Activated CD8-positive, alpha-beta memory T cell treated with anti-CD3 and anti-CD28 coated beads, Interleukin-2, amount 50 U/mL, for 1 hour (primary cell): ENCODE data around the gene RAB8B.
A peak's percentile ranks its signal among the peaks of the same experiment; 100 is the strongest.

Source experiments
- DNase-seq: peaks from one replicate; pipeline ENCODE4 v3.0.0-alpha.2; 2020; ENCODE audit errors: extremely low read depth

The RAB8B gene

DNA sequence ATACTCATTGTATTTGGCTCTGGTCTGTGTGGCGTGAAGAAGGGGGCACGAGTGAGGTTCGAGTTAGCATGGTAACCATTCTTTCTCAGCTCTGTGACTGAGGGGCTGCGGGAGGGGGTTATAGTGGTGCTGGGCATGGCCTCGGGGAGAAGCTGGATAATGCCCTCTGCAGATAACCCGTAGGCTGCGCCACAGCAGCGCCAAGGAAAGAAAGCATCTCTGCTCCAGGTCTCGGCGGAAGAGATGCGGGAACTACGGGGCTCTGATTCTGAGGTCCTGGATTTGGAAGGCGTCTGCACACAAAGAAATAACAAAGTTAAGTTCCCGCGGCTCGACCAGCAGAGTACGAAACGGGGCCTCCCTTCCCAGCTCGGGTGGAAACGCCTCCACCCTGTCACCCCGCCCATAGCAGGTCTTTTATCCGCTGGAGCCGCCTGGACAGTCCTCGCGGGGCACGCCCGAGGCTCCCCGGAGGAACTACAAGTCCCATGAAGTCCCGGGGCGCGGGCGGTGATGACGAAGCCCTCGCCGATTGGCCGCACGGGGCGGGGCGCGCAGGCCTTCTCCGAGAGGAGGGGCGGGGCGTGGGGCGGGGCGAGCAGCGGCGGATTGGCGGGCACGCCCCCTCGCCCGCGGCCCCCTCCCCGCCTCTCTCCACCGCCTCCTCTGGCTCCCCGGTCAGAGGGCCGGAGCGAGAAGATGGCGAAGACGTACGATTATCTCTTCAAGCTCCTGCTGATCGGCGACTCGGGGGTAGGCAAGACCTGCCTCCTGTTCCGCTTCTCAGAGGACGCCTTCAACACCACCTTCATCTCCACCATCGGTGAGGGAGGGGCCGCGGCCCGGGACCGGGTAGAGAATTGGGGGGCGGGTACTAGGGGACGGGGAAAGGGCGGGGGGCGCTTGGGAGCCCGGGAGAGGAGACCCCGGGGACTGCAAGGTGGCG lies at the start of gene RAB8B:
TSS of gene RAB8B (plus strand) at position 681 of the 946 bp plus-strand sequence. CDS start at position 700, 19 bp downstream.
- DNase-seq = peak; percentile 94

DNA sequence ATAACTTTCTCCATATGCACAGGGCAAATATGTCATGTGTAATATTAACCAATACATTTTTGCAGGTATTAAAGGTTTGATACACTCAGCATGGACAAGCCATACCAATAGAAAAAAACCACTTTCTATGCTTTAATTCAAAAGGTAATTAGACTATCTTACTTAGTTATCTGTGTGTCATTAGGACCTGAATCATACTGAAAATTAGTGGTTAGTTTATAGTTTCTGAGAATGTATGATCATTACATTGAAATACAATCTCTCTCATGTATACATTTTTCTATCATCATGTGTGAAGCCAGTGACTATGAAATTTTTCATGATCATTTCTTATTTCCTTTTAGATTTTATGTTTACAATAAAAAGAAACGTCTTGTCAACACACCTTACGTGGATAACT lies 48.5 kb upstream of the RAB8B start:
- no peak for DNase-seq

DNA sequence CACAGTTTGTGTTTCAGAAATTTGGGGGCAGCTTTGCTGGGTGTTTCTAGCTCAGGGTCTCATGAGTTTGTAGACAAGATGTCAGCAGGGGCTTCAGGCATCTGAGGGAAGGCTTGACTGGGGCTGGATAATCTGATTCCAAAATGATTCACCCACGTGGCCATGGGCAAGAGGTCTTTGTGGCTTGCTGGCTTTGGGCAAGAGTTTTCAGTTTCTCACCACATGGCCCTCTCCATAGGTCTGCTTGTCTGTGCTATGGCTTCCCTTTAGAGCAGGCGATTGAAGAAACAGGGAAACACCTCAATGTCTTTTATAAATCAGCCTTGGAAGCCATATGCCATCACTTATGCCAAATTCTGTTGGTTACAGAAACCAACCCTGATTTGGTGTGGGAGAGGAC lies 44.0 kb upstream of the RAB8B start:
- no peak for DNase-seq

DNA sequence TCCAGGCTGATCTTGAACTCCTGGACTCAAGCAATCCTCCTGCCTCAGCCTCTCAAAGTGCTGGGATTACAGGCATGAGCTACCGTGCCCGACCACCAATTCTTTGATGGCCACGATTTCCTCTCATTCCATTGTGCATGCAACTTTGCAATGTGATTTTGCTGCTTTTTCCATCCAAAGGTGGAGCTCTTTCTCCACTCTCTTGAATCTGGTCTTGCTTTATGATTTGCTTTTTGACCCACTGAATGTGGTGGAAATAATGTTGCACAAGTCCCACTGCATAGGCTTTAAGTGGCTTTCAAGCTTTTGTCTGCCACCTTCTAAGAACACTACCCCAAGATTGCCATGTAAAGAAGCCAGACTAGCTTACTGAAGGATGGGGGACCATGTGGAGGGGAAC lies 42.7 kb upstream of the RAB8B start:
- no peak for DNase-seq

DNA sequence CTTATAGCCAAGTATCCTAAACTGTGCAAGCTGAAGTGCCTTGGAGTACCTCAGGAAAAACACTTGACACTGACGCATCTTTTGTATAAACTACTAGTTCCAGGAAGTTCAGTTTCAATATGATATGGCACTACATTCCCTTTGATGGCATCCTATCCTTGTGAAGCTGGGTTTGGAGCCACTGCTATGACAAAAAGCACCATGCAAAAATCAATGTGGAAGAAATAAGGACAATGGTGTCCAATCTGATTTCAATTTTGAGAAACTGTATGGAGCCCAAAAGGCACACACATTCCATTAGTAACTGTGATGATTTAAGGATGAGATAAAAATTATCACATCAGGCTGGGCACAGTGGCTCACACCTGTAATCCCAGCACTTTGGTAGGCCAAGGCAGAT lies 37.7 kb upstream of the RAB8B start:
- no peak for DNase-seq

DNA sequence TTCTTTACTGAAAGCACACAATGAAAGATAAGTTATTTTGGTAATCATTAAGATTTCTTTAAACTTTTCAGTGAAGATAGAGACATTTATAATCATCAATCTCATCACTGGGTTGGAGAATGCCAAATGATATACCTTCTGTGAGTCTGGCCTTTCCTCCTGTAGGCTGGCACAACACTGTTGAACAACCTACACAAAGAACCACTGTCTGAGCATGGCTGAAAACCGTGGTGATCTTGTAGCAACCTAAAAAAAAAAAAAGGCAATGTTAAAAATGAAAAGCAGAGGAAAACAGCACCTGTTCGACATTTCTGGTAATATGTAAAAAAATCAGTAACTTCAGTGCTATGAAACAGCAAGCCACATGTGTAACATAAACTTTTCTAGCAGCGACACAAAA lies 33.9 kb upstream of the RAB8B start:
- no peak for DNase-seq

DNA sequence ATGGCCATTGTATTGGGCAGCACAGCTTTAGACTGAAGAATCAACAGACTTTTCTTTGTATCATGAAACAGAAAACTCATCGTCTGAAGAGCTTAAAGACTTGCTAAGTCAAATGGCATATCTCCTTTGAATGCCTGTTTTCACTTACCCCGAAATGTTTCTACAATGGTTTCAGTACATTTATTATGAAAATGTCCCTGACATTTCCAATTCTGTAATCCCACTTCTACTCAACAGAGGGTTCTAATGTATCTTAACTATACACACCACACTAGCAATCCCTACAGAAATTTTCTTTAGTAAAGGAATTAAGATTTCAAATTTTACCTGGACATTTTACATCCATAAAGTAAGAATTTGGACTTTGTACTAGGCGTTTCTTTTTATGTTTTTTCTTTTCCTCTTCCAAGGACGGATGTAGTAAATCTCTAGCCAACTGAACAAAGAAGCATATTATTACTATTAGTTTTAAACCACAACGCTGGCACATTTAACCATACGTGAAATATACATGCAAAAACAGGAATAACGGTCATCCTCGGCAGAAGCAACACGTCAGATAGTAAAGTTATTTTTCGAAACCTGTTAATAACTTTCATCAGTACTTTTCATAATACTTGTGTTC lies 33.2 kb upstream of the RAB8B start:
- no peak for DNase-seq

DNA sequence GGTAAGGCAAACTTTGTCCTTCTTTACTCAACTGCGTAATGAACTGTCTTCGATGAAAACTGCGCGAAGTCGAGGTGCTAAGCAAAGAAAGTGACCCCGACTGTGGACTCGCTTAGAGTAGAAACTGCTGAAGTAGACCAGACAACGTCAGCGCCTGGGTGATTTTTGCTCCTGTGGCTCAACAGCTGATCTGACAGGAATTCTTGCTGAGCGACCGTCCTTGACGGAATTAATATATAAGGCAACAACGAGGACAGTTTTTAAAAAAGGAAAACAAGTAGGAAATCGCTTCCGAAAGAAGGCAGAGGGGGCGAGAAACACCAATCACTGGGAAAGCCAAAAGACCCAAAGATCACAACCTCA lies 32.7 kb upstream of the RAB8B start:
- no peak for DNase-seq

DNA sequence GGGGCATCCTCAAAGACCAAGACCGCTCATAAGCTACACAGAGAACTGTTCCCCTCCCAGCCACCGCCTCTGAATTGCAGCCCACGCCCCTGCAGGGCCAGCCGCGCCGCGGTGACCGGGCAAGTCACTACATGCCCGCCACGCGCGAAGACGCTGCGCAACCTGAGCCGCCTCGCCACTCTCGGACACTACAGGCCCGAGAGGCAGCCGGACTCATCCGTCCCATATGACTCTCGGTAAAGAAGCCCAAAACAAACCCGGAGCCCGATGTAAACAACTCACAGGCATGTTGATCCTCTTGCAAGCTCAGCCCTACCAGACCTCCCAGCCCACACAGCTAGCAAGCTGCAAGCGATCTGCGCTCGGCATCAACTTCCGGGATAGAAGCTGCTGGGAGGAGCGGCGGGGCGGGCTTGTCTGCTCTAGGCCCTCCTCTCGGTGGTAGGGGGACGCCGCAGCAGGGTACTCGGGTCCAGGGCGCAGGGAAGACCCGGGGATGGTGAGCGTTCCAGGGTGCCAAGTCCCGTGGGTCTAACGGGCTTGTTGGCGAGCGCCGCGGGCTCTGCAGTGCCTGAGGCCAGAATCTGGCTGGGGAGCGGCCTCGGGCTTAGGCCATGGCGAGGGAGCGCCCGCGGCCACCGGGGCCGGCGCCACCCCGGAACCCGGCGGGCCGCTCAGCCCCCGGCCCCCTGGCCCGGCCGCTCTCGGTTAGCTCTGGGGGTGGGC lies 32.1 kb upstream of the RAB8B start, which contains the start of gene RPS27L:
TSS of gene RPS27L (minus strand) at position 360 of the 726 bp plus-strand sequence. CDS start at position 288, 72 bp downstream.
- peak; percentile 73 for DNase-seq

DNA sequence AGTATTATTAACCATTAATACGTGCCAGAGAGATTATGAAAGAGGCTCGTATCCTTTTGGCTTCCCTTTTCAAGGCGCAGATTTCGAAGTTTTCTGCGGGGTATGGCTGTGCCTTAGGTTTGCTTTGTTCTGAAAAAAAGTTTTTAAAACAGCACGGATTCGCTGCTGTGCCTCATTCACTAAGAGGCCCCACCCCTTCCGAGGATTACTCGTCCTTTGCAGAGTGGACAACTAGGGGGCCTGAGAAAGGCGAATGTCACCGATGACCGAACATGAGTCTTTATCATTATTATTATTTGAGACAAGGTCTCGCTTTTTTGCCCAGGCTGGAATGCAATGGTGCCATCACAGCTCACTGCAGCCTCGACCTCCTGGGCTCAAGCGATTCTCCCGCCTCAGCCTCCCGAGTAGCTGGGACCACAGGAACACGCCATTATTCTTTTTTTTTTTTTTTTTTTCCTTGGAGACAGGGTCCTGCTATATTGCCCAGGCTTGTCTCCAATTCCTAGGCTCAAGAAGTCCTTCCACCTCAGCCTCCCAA lies 31.4 kb upstream of the RAB8B start:
- no peak for DNase-seq

DNA sequence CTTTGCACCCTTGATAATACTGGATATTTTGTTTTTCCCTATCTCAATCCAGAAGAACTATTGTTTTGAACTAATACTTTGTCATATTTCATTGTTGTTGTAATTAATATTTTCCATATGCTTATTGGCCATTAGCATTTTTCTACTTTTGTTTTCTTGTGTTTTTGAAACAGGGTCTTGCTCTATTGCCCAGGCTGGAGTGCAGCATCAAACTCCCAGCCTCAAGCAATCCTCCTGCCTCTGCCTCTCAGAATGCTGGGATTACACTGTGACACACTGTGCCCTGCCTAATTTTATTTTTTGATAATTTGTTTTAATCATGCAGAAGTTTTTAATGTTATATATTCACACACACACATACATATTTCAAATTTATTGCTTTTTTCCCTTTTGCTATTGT lies 28.8 kb upstream of the RAB8B start:
- DNase-seq = no peak

DNA sequence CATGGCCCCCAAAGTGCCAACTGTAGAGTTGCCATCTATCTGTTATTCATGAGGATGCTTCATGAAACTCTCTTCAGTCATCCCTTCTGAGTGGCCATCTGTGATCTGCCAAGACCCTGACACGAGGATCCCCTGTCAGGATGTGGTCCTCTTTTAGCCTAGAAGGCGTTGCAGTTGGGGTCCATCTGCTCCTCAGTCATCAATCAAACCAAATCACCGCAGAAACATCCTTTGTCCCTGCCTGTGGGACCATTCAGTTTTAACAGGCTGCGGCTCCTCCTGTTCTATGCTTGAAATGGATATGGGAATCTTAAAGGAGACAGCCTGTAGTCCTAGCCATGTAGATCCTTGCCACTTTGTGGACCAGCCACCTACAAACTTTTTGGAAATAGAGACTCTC lies 26.2 kb upstream of the RAB8B start:
- DNase-seq = no peak

DNA sequence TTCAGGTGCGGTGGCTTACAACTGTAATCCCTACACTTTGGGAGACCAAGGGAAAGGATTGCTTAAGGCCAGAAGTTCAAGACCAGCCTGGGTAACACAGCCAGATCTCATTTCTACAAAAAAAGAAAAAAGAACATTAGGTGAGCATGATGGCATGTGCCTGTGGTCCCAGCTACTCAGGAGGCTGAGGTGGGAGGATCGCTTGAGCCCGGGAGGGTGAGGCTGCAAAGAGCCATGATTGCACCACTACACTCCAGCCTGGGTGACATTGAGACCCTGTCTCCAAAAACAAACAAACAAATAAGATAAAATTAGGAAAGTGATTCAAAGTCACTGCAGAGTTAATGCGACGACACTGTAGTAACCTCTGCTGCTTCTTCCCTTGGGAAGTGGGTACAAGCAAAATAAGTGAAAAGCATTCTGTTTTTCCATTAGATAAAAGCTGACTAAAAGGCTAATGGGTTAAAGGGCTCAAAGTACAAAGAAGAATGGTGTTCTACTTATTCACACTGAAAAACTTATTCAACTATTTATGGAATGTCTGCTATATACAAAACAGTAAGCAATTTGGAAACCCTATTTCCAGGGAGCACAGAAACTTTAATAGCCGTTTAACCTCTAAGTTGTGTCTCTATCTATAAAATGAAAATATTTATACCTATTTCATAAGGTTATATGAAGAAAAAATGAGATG lies 24.1 kb upstream of the RAB8B start:
- no peak for DNase-seq

DNA sequence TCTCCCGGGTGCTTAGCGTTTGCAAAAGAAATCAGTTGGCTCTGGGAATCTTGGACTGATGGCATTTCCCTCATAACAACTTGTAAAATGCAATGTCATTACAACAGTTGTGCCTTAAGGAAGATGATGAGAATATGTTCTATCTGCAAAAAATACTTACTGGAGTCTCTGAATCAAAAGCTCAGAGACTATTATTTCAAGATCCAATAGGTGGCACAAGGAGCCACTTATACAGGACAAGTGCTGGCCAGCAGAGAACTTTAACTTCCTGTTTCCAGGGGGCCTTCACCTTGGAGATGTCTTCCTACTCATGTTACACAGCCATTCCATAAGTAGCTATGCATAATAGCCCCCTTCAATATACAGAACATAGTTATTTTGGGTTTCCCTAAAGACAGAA lies 23.2 kb upstream of the RAB8B start:
- DNase-seq = no peak

DNA sequence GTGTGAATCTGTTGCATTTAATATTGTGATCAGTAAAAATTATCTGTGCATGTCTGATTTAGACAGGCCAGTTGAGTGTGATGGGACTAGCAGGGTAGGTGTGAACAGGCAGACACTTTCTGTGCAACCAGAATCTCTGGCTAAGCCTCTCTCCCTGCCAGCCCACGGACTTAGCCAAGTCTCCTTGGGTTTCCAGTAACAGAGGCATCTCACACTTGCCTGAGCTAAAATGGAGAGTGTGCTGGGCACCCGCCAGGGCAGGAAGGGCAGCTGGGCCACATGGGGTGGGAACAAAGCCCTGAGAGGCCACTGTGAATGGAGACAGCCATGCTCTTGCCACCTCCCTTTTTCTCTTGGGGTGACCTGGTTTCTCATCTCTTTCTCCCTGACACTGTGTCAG lies 19.6 kb upstream of the RAB8B start:
- DNase-seq = no peak

DNA sequence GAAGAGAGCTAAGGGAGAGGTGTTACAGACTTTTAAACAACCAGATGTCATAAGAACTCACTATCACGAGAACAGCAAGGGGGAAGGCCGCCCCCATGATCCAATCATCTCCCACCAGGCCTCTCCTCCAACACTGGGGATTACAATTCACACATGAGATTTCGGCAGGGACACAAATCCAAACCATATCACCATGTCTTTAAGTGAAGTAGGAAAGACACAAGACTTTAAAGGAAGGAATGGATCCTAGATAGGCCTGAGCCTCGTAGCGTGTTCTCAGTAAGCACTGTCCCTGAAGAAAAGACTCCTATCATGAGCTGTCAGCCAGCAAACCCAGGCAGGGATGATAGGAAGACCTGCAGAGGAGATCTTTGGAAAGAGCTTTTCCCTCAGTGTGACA lies 17.0 kb upstream of the RAB8B start:
- DNase-seq = no peak

DNA sequence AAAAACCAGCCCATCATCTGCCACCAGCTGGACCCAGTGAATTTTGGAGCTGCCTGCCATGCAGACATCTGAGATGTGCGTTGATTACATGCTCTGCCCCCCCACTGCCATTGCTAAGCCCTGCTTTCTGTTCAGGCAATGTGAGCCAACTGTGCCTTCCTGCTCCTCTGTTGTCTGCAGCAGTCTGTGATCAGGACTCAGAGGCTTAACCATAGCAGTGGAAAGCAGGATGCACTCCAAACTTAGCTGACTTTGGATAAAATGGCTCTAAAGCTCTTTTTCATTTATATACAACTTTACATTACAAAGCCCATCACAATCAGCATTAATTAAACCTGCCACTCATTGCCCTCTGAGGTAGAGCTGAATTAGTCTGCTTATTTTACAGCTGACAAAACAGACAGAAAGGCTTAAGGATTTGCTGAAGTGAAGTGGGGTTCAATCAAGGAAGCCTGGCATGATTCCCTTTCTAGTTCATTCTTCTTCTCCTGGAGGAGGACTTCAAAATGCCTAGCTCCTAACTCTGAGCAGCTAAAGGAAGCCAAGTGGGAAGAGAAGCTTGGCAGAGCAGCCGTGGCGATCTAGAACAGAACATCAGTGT lies 16.5 kb upstream of the RAB8B start:
- DNase-seq = no peak

DNA sequence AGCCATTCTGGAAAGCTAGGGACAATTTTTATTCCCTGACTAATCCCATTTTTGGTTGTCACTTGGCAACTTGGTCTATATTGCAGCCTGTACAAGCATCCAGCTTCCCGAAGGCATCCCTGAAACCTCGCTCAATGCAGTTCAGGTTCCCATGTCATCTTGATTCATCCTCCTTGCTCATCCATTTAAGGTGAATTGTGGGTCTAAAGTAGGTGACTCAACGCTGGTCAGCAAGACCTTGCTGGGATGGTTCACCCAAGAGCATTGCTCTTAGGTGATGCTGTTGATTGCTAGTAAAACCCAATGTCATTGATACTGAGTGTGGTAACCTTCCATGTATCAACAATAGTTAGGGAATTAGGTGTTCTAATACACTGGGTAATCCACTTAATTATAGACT lies 13.1 kb upstream of the RAB8B start:
- DNase-seq = no peak

DNA sequence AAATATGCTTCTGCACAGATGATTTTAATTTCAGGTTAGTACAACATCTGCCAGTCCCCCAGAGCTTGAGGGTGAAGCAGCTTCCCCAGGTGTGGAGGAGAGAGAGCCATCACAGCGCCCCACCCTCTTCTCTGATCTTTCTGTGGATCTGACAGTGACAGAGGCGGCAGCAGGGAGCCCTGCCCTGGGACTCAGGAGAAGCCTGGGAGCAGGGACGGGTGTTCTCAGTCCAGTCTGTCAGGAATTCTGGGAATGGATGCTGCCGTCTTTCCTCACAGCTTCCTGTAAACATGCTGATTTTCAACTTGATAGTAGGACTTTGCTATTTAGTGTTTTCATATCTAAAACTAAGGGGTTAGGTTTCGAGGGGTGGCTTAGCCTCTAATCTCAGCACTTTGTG lies 11.4 kb upstream of the RAB8B start:
- no peak for DNase-seq

DNA sequence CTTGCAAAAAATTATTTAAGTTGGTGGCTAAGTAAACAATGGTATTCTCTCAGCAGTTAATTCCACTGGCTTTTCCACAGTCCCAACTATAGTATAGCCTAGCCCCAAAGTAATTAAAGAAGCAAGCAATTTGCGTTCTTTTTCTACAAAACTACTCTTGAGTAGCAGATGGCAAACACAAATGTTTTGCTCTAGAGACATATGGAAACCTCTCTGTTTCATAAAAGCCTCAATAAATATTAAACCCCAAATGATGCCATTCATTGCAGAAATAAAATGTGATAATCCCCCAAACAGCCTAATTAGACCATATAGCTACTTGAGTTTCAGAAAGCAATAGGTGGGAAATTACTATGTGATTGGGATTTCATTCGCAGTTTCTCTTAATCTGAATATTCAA lies 8.7 kb upstream of the RAB8B start:
- no peak for DNase-seq

DNA sequence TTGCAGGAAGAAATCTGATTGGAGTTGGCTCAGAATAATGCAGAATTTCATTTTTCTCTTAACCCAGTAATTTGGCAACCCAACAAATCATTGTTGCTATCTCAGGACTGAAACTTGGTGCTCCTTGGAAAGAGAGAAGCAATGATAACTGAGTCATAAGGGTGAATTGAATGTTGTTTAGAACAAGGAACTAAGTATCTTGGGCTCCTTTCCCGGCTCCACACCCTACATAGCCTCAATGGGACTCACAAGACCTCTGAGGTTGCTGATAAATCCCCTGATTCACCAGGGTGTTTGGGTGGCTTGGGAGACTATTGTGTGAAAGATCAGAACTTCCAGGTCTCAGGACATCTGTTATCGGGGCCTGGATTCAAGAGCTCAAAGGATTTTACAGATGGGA lies 7.8 kb upstream of the RAB8B start:
- DNase-seq = no peak
